RCC 7860 (cell line): Measurements from ENCODE around the gene AMPD1.

Experiments used
- DNase-seq: peaks from one replicate; pipeline ENCODE4 v3.0.0-alpha.2; 2015; ENCODE audit warnings: low spot score
- FAIRE-seq: peaks from 2 replicates; lab custom pipeline; 2012; peaks lifted over from hg19 to GRCh38; lab: Jason Lieb, UNC

Gene AMPD1

GRCh38 chr1:114700036-114700600 is 4.8 kb upstream of the AMPD1 start:
- no peak for DNase-seq
- FAIRE-seq: no peak

- FAIRE-seq: no peak
These were observed 1.5 kb upstream of the AMPD1 start for GRCh38 chr1:114696810-114697209.

GRCh38 chr1:114694540-114695310 is 621 bp downstream of the AMPD1 start:
- DNase-seq (no peak), FAIRE-seq (no peak)

More at GRCh38 chr1:114696810-114697209, 1.5 kb upstream of the AMPD1 start:
- DNase-seq: no peak

GRCh38 chr1:114692947-114693346 is 2.4 kb downstream of the AMPD1 start:
- no peak for DNase-seq
- no peak for FAIRE-seq

- FAIRE-seq (no peak), DNase-seq (no peak)
These were observed 4.3 kb downstream of the AMPD1 start for GRCh38 chr1:114691061-114691460.

GRCh38 chr1:114690148-114690547 is 5.2 kb downstream of the AMPD1 start:
- no peak for FAIRE-seq
- DNase-seq: no peak

- no peak for DNase-seq
- FAIRE-seq: no peak
These were observed 6.8 kb downstream of the AMPD1 start for GRCh38 chr1:114688526-114688925.

- no peak for FAIRE-seq
- DNase-seq: no peak
These were observed 9.5 kb downstream of the AMPD1 start for GRCh38 chr1:114685851-114686250.

- DNase-seq (no peak), FAIRE-seq (no peak)
These were observed 17.7 kb downstream of the AMPD1 start for GRCh38 chr1:114677691-114678090.

- FAIRE-seq: no peak
- DNase-seq: no peak
These were observed 19.2 kb downstream of the AMPD1 start for GRCh38 chr1:114676115-114676514.

- FAIRE-seq (no peak), DNase-seq (no peak)
These were observed 23.4 kb downstream of the AMPD1 start for GRCh38 chr1:114671939-114672275.

GRCh38 chr1:114671011-114671938 is 24.1 kb downstream of the AMPD1 start:
- FAIRE-seq (peak; percentile 23), DNase-seq (no peak)

GRCh38 chr1:114670083-114671010 is 25.0 kb downstream of the AMPD1 start:
- FAIRE-seq (no peak), DNase-seq (peak; percentile 68)

- no peak for DNase-seq
- FAIRE-seq: no peak
These were observed 25.7 kb downstream of the AMPD1 start, which contains the start of gene DENND2C for GRCh38 chr1:114669562-114670082. TSS of gene DENND2C (minus strand) at chr1:114670049. CDS start at chr1:114625984, 44,065 bp downstream.

- FAIRE-seq: no peak
- DNase-seq: no peak
These were observed 26.4 kb downstream of the AMPD1 start for GRCh38 chr1:114668784-114669561.

- DNase-seq (no peak), FAIRE-seq (no peak)
These were observed 27.0 kb downstream of the AMPD1 start for GRCh38 chr1:114668373-114668772.

GRCh38 chr1:114666954-114667353 is 28.4 kb downstream of the AMPD1 start:
- no peak for FAIRE-seq

GRCh38 chr1:114660238-114660637 is 35.1 kb downstream of the AMPD1 start:
- no peak for FAIRE-seq
- no peak for DNase-seq

More at GRCh38 chr1:114666954-114667353, 28.4 kb downstream of the AMPD1 start:
- DNase-seq: no peak

GRCh38 chr1:114651893-114652292 is 43.5 kb downstream of the AMPD1 start:
- FAIRE-seq: no peak

More at GRCh38 chr1:114651893-114652292, 43.5 kb downstream of the AMPD1 start:
- DNase-seq: no peak
